ENCODE results near the gene NT5DC3.

NT5DC3 gene

GRCh38 chr12:103834942-103835341 lies 6.1 kb downstream of the NT5DC3 start:
- no peak for DNase-seq (ENCODE audit: extremely low spot score, insufficient read length, low read depth)
- FAIRE-seq: no peak

GRCh38 chr12:103833891-103834290 lies 7.1 kb downstream of the NT5DC3 start:
- FAIRE-seq: no peak

DNA sequence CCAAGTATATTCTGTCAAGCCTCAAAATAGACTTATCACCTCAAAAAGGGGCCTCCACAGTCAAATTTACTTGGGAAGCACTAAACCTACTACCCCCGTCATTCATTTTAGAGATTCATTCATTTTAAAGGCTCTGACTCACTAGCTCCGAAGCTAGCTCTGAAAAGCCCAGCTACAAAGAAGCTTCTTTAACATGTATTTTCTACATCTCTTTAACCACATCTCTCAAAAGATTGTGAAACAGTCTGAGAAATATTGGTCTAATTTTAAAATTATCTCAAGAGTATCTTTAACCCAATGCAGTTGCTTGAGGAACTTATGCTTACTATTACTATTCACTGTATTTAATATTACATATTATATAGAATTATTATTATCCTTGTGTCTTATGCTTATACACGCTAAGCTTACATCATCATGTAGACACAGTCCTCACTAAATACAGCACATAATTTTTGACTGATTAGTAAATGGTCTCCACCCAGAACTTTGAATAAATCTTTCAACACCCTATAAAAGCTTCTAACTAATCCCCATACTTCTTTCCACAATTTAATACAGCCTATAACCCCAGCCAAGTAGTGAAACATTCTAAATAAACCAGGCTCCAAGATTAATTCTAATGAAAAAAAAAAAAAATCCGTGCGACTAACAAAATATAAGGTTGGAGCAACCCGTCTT lies 7.8 kb downstream of the NT5DC3 start:
- DNase-seq (ENCODE audit: extremely low spot score, insufficient read length, low read depth): no peak
- FAIRE-seq: no peak

More at GRCh38 chr12:103833891-103834290, 7.1 kb downstream of the NT5DC3 start:
- DNase-seq (ENCODE audit: extremely low spot score, insufficient read length, low read depth): no peak

- peak; percentile 63 for FAIRE-seq
- DNase-seq (ENCODE audit: extremely low spot score, insufficient read length, low read depth): no peak
These were observed 8.7 kb downstream of the NT5DC3 start for GRCh38 chr12:103832048-103832997.

DNA sequence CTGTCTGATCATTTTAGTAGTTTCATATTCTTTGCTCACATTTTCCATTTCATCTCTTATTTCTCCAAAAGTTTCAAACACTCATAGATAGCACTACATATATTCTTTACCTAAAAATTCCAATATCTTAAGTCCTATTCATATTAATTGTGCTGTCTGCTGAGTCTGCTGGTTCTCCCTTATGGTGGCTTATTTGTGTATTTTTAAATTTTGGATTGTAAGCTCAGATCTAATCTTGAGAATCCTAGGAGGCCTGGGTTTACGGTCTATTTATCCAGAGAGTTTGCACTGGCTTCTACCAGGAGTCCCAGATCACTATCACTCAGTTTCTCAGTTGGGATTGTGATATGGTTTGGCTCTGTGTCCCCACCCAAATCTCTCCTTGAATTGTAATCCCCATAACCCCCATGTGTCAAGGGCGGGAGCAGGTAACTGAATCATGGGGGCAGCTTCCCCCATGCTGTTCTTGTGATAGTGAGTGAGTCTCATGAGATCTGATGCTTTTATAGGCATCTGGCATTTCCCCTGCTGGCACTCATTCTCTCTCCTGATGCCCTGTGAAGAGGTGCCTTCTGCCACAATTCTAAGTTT lies 10.2 kb downstream of the NT5DC3 start:
- DNase-seq (ENCODE audit: extremely low spot score, insufficient read length, low read depth) (no peak), FAIRE-seq (no peak)

DNA sequence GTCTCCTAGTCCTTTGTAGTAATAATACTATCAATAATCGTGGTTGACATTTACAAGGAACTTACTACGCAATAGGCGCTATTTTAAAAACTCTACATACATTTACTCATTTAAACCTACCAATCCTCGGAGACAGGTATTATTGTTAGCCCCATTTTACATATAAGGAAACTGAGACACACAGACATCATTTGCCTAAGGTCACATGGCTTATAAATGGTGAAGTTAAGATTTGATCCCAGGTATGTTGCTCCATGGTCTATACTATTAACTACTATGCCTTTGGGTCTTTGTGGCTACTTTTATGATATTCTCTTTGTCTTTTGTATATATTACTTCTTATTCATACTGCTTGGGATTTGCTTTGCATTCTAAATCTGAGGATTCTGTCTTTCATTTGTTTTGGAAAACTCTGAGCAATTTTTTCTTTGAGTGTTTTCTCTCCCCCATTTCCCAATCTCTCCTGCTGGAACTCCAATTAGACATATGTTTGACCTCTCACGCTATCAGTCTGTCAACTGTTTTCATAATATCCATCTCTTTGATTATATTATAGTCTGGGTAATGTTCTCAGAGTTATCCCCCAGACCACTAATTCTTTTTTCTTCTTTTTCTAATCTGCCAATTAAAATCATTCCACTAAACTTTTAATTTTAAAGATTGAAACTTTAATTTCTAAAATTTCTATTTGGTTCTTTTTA lies 10.9 kb downstream of the NT5DC3 start:
- DNase-seq (ENCODE audit: extremely low spot score, insufficient read length, low read depth): no peak
- no peak for FAIRE-seq

GRCh38 chr12:103829092-103829491 lies 11.9 kb downstream of the NT5DC3 start:
- DNase-seq (ENCODE audit: extremely low spot score, insufficient read length, low read depth) (no peak), FAIRE-seq (no peak)

- no peak for FAIRE-seq
- DNase-seq (ENCODE audit: extremely low spot score, insufficient read length, low read depth): no peak
These were observed 13.1 kb downstream of the NT5DC3 start for GRCh38 chr12:103827911-103828391.

GRCh38 chr12:103824845-103825244 lies 16.2 kb downstream of the NT5DC3 start:
- no peak for FAIRE-seq
- DNase-seq (ENCODE audit: extremely low spot score, insufficient read length, low read depth): no peak

DNA sequence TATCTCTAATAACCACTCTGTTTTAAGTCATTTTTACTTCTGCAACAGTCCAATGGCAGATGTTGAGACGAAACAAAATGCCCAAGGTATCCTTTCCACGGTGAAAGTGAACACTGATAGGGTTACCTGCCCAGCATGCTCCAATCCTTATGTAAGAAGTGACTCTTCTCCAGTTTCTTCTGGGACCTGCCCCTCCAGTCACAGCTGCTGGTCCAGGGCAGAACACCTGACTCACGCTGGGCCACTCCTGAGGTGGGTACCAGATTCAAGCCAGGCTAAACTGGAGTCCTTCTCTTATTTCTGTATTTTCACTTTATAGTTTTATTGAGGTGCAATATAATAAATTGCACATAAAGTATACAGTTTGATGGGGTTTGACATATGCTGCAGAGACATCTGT lies 16.7 kb downstream of the NT5DC3 start:
- FAIRE-seq (no peak), DNase-seq (ENCODE audit: extremely low spot score, insufficient read length, low read depth) (no peak)

- FAIRE-seq (no peak), DNase-seq (ENCODE audit: extremely low spot score, insufficient read length, low read depth) (no peak)
These were observed 17.2 kb downstream of the NT5DC3 start for GRCh38 chr12:103823871-103824270.

DNA sequence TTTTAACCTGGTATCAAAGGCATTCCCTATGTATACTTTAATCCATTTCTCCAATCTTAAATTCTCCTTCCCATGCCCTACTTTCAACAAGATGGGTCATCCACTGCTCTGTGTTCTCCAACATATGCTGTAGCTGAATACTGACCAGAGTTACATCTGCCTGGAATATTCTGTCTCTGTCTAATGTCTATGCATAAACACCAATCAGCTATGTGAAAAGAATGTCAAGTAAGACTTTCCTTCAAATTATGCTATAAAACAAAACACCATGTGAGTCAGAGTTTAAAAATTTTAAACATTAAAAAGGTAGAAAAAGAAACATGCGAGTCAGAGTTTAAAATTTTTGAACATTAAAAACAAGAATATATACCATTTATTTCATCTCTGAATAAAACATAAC lies 19.3 kb downstream of the NT5DC3 start:
- no peak for DNase-seq (ENCODE audit: extremely low spot score, insufficient read length, low read depth)
- FAIRE-seq: no peak

GRCh38 chr12:103820881-103821489 lies 20.0 kb downstream of the NT5DC3 start:
- DNase-seq (ENCODE audit: extremely low spot score, insufficient read length, low read depth): no peak
- no peak for FAIRE-seq

DNA sequence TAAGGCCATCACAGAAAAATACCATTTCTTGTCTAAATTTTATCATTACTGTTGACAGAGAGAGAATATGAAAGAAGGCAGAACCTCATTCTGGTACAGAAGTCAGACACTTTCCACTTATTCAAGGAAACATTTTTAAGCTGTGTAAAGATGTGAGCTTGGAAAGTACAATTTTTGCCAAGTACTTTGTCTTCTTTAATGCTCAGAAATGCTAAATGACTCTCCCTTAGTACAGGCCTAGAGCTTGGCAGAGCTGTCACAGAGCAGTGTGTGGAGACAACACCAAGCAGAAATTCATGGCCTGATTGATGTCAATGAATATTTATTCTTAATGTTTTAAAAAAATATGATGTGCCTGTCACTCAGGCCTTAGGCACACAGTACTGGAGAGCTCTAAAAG lies 20.7 kb downstream of the NT5DC3 start:
- DNase-seq (ENCODE audit: extremely low spot score, insufficient read length, low read depth) (no peak), FAIRE-seq (no peak)

DNA sequence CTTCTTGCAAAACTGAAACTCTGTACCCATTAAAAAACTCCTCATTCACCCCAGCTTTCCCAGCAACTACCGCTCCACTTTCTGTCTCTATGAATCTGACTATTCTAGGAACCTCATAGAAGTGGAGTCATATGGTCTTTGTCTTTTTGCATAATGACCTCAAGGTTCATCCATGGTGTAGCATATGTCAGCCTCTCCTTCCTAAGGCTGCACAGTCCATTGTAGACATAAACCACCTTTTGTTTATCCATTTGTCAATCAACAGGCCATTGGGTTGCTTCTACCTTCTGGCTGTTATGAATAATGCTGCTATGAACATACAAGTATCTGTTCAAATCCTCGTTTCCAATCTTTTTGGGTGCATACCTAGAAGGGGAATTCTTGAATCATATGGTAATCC lies 21.1 kb downstream of the NT5DC3 start:
- DNase-seq (ENCODE audit: extremely low spot score, insufficient read length, low read depth): no peak
- FAIRE-seq: no peak

GRCh38 chr12:103819312-103819711 lies 21.7 kb downstream of the NT5DC3 start:
- no peak for FAIRE-seq
- DNase-seq (ENCODE audit: extremely low spot score, insufficient read length, low read depth): no peak

- no peak for DNase-seq (ENCODE audit: extremely low spot score, insufficient read length, low read depth)
- FAIRE-seq: no peak
These were observed 23.2 kb downstream of the NT5DC3 start for GRCh38 chr12:103817791-103818190.

DNA sequence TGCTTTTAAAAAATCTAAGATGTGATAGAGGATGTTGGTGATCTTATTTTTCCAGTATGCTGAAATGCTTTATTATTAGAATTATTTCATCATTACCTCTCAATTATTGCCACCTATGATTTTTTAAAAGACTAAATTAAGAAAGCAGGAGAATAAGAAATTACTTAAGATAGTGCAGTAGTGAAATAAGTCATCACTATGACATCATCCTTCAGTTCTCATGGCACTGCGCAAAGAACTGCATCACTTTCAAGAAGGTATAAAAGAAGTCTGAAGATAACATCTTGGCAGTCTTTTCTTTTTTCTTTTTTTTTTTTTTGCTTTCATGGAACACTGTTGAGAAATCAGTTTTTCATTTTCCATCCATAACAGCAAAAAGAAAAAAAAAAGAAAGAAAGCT lies 24.4 kb downstream of the NT5DC3 start:
- no peak for FAIRE-seq
- DNase-seq (ENCODE audit: extremely low spot score, insufficient read length, low read depth): no peak

DNA sequence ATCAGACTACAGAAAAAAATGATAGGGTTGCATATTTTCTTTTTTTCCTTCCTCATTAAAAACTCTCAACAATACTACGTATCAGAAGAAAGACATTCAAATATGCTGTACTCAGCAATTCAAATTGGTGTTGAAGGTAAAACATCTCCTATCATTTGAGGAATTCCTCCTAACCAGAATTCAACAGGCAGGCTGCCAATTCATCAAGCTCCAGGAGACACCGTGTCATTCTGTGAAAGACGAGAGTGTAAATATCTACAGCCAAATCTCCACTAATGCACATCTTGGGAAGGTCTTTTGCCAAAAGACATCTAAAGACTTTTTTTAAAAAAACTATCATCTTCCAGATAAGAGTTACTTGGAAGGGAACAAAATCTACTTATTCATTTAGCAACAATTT lies 26.6 kb downstream of the NT5DC3 start:
- DNase-seq (ENCODE audit: extremely low spot score, insufficient read length, low read depth) (no peak), FAIRE-seq (no peak)

GRCh38 chr12:103813949-103814348 lies 27.1 kb downstream of the NT5DC3 start:
- FAIRE-seq (no peak), DNase-seq (ENCODE audit: extremely low spot score, insufficient read length, low read depth) (no peak)
